Measurements from ENCODE around the gene TRIOBP. TPM values are rescaled to one million over a fixed set of nuclear protein-coding genes. Genes with fewer than 3 reads are reported as not detected.
"Not testable (repeated sequence)": the region's sequence is repeated elsewhere in the genome, so short reads cannot be mapped to it uniquely, and the experiment has no call there.

TRIOBP gene
- polyA plus RNA-seq, 1 donor from 2014 or later: 16.1 TPM

GRCh38 chr22:37692627-37693285 is 4.1 kb upstream of the TRIOBP start:
- H3K36me3 Mint-ChIP-seq: peaks cover 12% of the 10 kb centered on the region
- peak overlapping the region in 1 of 4 donors; percentile 27 for H3K4me3 Mint-ChIP-seq
- H3K4me1 Mint-ChIP-seq: peaks cover 5 to 9% (median 8%) of the 10 kb centered on the region in 3 donors
- no peaks in the 10 kb centered on the region for H3K27me3 Mint-ChIP-seq
- H3K9me3 Mint-ChIP-seq: no peaks in the 10 kb centered on the region
- no peak overlapping the region for H3K27ac Mint-ChIP-seq

GRCh38 chr22:37694131-37694530 is 2.7 kb upstream of the TRIOBP start:
- H3K27me3 Mint-ChIP-seq, H3K4me1 Mint-ChIP-seq, H3K27ac Mint-ChIP-seq, H3K4me3 Mint-ChIP-seq, H3K9me3 Mint-ChIP-seq: not testable (repeated sequence)
- H3K36me3 Mint-ChIP-seq: peaks cover 11% of the 10 kb centered on the region

- Mint-ChIP-seq H3K27ac (peak overlapping the region in 1 of 3 donors; percentile 10), H3K4me3 (peak overlapping the region in 2 of 4 donors; percentile 55 to 79)
- H3K9me3 Mint-ChIP-seq, H3K4me1 Mint-ChIP-seq, H3K36me3 Mint-ChIP-seq, H3K27me3 Mint-ChIP-seq: not testable (repeated sequence)
These were observed 590 bp upstream of the TRIOBP start for GRCh38 chr22:37696260-37696656.

DNA sequence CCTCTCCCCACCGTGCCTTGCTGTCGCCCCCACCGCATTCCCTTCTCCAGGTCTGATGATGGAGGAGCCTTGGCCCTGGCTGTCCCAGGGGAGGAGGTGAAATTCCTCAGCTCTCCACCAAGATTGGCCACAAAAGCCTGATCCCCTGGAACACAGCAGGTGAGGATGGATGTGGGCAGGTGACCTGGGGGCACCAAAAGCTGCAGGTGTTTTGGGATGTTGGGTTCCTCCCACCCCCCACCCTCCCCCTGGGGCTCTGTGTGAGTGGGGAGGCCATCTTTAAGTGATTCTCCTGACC is 639 bp downstream of the TRIOBP start:
- no peaks in the 10 kb centered on the region for H3K27me3 Mint-ChIP-seq
- no peak overlapping the region for H3K4me3 Mint-ChIP-seq
- peaks cover 10% of the 10 kb centered on the region for H3K36me3 Mint-ChIP-seq
- no peak overlapping the region for H3K27ac Mint-ChIP-seq
- peaks cover 5 to 9% (median 8%) of the 10 kb centered on the region in 3 donors for H3K4me1 Mint-ChIP-seq
- H3K9me3 Mint-ChIP-seq: no peaks in the 10 kb centered on the region

DNA sequence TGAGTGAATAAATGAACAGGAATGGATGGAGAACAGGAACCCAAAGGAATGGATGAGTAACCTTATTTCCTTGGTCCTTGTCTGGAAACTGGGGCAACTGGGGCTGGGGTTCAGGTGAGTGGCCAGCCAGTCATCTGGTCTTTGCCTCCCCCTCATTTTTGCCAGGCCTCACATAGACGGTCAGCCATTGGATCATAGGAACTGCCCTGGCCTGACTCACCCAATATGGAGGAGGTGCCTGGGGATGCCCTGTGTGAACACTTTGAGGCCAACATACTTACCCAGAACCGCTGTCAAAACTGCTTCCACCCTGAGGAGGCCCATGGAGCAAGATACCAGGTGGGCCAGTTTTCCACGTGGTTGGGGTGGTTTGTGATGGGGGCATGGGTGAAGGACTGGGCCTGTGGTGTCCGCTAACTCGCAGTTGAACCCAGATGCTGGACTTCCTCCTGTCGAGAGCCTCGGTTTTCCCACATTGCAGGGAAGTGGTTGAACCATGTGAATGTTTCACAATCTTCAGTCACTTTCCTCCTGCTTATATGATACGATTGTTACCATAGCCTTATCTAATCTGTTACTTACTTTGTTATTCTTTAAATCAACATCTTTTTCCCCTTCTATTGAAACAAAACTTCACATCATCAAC is 4.4 kb downstream of the TRIOBP start:
- H3K36me3 Mint-ChIP-seq: peaks cover 9% of the 10 kb centered on the region
- no peak overlapping the region for H3K4me3 Mint-ChIP-seq
- H3K4me1 Mint-ChIP-seq: peaks cover 5% of the 10 kb centered on the region in 3 donors
- no peaks in the 10 kb centered on the region for H3K27me3 Mint-ChIP-seq
- no peak overlapping the region for H3K27ac Mint-ChIP-seq
- no peaks in the 10 kb centered on the region for H3K9me3 Mint-ChIP-seq

DNA sequence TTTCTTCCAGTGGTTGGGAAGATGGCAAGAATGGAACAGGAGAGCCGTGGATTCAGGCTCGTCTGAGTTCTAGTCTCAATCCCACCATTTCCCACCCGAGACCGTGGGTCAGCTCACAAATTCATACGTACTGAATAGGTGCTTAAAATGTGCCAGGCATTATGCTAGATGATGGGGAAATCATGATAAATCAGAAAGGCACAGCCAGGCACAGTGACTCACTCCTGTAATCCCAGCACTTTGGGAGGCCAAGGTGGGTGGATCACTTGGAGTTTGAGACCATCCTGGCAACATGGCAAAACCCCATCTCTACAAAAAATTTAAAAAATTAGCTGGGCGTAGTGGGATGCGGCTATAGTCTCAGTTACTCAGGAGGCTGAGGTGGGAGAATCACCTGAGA is 7.1 kb downstream of the TRIOBP start:
- no peak overlapping the region for H3K27ac Mint-ChIP-seq
- no peaks in the 10 kb centered on the region for H3K27me3 Mint-ChIP-seq
- no peaks in the 10 kb centered on the region for H3K9me3 Mint-ChIP-seq
- peaks cover 9% of the 10 kb centered on the region for H3K36me3 Mint-ChIP-seq
- H3K4me1 Mint-ChIP-seq: no peaks in the 10 kb centered on the region
- no peak overlapping the region for H3K4me3 Mint-ChIP-seq

- Mint-ChIP-seq H3K27ac (no peak overlapping the region), H3K4me1 (no peaks in the 10 kb centered on the region), H3K4me3 (no peak overlapping the region), H3K9me3 (no peaks in the 10 kb centered on the region), H3K36me3 (peaks cover 9% of the 10 kb centered on the region), H3K27me3 (no peaks in the 10 kb centered on the region)
These were observed 7.8 kb downstream of the TRIOBP start for GRCh38 chr22:37704645-37705044.

DNA sequence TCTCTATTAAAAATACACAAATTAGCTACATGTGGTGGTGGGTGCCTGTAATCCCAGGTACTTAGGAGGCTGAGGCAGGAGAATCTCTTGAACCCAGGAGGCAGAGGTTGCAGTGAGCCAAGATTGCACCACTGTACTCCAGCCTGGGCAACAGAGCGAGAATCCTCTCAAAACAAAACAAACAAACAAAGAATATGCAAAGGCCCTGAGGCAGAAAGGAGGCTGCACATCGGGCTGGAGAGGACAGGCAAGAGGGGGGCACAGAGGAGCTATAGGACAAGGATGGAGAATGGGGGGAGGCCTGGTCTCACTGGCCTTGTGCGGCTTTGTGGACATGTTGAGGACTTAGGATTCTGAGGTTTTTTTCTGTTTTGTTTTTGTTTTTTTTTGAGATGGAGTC is 8.4 kb downstream of the TRIOBP start:
- Mint-ChIP-seq H3K9me3 (no peaks in the 10 kb centered on the region), H3K27me3 (no peaks in the 10 kb centered on the region), H3K4me3 (no peak overlapping the region), H3K27ac (no peak overlapping the region), H3K36me3 (peaks cover 9% of the 10 kb centered on the region), H3K4me1 (no peaks in the 10 kb centered on the region)

GRCh38 chr22:37708580-37709444 is 12.0 kb downstream of the TRIOBP start:
- no peak overlapping the region for H3K27ac Mint-ChIP-seq
- H3K9me3 Mint-ChIP-seq: no peaks in the 10 kb centered on the region
- H3K36me3 Mint-ChIP-seq: peaks cover 7% of the 10 kb centered on the region
- no peaks in the 10 kb centered on the region for H3K4me1 Mint-ChIP-seq
- peak overlapping the region in 1 of 4 donors; percentile 49 for H3K4me3 Mint-ChIP-seq
- H3K27me3 Mint-ChIP-seq: no peaks in the 10 kb centered on the region

DNA sequence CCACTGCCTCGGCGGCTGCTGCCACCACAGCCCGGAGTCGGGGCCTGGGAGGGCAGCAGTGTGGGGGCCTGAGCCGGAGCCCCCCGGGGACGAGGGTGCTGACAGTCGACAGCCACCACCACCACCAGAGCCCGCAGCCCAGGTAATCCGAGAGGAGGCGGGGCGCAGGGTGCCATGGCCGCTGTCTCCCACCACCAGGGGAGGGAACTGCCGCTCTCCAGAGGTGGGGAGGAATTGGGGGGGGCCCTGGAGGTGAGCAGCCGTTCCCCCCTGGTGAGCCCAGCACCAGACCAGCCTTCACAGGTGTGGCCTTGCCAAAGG is 12.6 kb downstream of the TRIOBP start:
- Mint-ChIP-seq H3K4me3 (no peak overlapping the region), H3K27ac (no peak overlapping the region), H3K36me3 (peaks cover 7% of the 10 kb centered on the region), H3K27me3 (no peaks in the 10 kb centered on the region), H3K9me3 (no peaks in the 10 kb centered on the region), H3K4me1 (peaks cover 0 to 2% (median 0%) of the 10 kb centered on the region in 3 donors)

DNA sequence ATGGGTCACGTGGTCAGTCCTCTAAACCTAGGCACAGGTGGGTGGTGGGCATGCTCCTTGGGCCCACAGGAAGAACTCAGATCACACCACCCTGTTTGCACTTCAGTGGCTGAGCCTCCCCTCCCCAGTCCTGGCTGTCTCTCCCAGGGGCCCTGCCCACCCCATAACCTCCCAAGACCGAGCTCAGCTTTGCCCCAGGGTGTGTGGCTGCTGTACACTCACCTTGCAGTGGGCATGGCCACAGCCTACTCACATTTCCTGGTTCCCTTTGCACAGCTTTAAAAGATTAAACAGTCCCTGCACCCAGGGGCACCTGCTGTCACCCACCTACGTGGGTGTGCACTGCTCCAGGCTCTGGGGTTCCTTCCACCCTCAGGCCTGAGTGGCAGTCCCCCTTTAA is 13.8 kb downstream of the TRIOBP start:
- Mint-ChIP-seq H3K9me3 (no peaks in the 10 kb centered on the region), H3K4me3 (no peak overlapping the region), H3K4me1 (peaks cover 0 to 2% (median 0%) of the 10 kb centered on the region in 3 donors), H3K36me3 (peaks cover 6% of the 10 kb centered on the region), H3K27me3 (no peaks in the 10 kb centered on the region), H3K27ac (no peak overlapping the region)

GRCh38 chr22:37711490-37711889 is 14.6 kb downstream of the TRIOBP start:
- peaks cover 0 to 2% (median 0%) of the 10 kb centered on the region in 3 donors for H3K4me1 Mint-ChIP-seq
- H3K4me3 Mint-ChIP-seq: no peak overlapping the region
- peaks cover 0 to under 1% (median 0%) of the 10 kb centered on the region in 3 donors for H3K9me3 Mint-ChIP-seq
- no peaks in the 10 kb centered on the region for H3K27me3 Mint-ChIP-seq
- peaks cover under 1% of the 10 kb centered on the region for H3K36me3 Mint-ChIP-seq
- no peak overlapping the region for H3K27ac Mint-ChIP-seq

- peaks cover 0 to 2% (median 0%) of the 10 kb centered on the region in 3 donors for H3K9me3 Mint-ChIP-seq
- peaks cover 0 to 2% (median 0%) of the 10 kb centered on the region in 3 donors for H3K4me1 Mint-ChIP-seq
- no peaks in the 10 kb centered on the region for H3K27me3 Mint-ChIP-seq
- no peak overlapping the region for H3K4me3 Mint-ChIP-seq
- H3K27ac Mint-ChIP-seq: no peak overlapping the region
- H3K36me3 Mint-ChIP-seq: peaks cover 3% of the 10 kb centered on the region
These were observed 16.9 kb downstream of the TRIOBP start for GRCh38 chr22:37713761-37714160.

GRCh38 chr22:37714634-37715033 is 17.8 kb downstream of the TRIOBP start:
- H3K27me3 Mint-ChIP-seq: no peaks in the 10 kb centered on the region
- peaks cover 0 to 2% (median 0%) of the 10 kb centered on the region in 3 donors for H3K9me3 Mint-ChIP-seq
- no peak overlapping the region for H3K4me3 Mint-ChIP-seq
- no peak overlapping the region for H3K27ac Mint-ChIP-seq
- peaks cover 0 to 2% (median 0%) of the 10 kb centered on the region in 3 donors for H3K4me1 Mint-ChIP-seq
- H3K36me3 Mint-ChIP-seq: peaks cover 3% of the 10 kb centered on the region

- H3K4me3 Mint-ChIP-seq: no peak overlapping the region
- H3K9me3 Mint-ChIP-seq: peaks cover 0 to 2% (median 0%) of the 10 kb centered on the region in 3 donors
- H3K27ac Mint-ChIP-seq: no peak overlapping the region
- H3K4me1 Mint-ChIP-seq: peaks cover 0 to 2% (median 0%) of the 10 kb centered on the region in 3 donors
- no peaks in the 10 kb centered on the region for H3K27me3 Mint-ChIP-seq
- H3K36me3 Mint-ChIP-seq: peaks cover 5% of the 10 kb centered on the region
These were observed 18.9 kb downstream of the TRIOBP start for GRCh38 chr22:37715760-37716159.

All from IgD-negative memory B cell (primary cell).